Fibroblast of lung (primary cell): ENCODE measurements around the gene PRR27.

Source experiments
- CTCF ChIP-seq, 2 donors: IDR thresholded peaks in 1 of 2; conservative IDR thresholded peaks in 1 of 2; 1 replicate in 1 of 2; 2 replicates in 1 of 2; pipeline ENCODE4 v1.5.1; 2011 to 2012; ENCODE audit warnings: low read length in 2 of 2, control low read depth in 1 of 2, inconsistent platforms in 1 of 2, low read depth in 1 of 2, mild to moderate bottlenecking in 1 of 2
- EZH2 ChIP-seq: IDR thresholded peaks from 2 replicates; pipeline ENCODE4 v1.5.1; 2012; ENCODE audit warnings: low read length, control low read depth, mild to moderate bottlenecking; ENCODE audit errors: missing control alignments

GRCh38 chr4:70110917-70111316 lies 43.1 kb upstream of the PRR27 start:
- TF ChIP-seq CTCF (conservative IDR thresholded peaks at IDR 0.05 in 1 of 2, IDR thresholded peaks at IDR 0.05 in 1 of 2; ENCODE audit: low read depth in 1 of 2, low read length in 2 of 2): no peak
- no peak for TF ChIP-seq EZH2
